Erythroblast (primary cell): ENCODE results near the gene TMEM235.

Experiments used
- DNase-seq, 2 experiments: peaks; one replicate each; lab custom pipeline; 2025; lab: John Stamatoyannopoulos, UW
- GATA1 ChIP-seq: IDR thresholded peaks from 2 replicates; pipeline ENCODE4 v1.6.1; 2011; ENCODE audit warnings: low read depth, mild to moderate bottlenecking, control low read depth, low read length, moderate library complexity
- POLR2A ChIP-seq: IDR thresholded peaks from 2 replicates; pipeline ENCODE4 v1.6.1; 2011; ENCODE audit warnings: mild to moderate bottlenecking, low read length

TMEM235 gene

GRCh38 chr17:78258323-78259191 lies 27.1 kb downstream of the TMEM235 start:
- no peak for TF ChIP-seq POLR2A
- TF ChIP-seq GATA1, result no peak
- DNase-seq, result peak; percentile 82 to 90

- TF ChIP-seq POLR2A (no peak), GATA1 (no peak)
- no peak for DNase-seq
Measured at GRCh38 chr17:78259192-78259554, 27.7 kb downstream of the TMEM235 start.

DNA sequence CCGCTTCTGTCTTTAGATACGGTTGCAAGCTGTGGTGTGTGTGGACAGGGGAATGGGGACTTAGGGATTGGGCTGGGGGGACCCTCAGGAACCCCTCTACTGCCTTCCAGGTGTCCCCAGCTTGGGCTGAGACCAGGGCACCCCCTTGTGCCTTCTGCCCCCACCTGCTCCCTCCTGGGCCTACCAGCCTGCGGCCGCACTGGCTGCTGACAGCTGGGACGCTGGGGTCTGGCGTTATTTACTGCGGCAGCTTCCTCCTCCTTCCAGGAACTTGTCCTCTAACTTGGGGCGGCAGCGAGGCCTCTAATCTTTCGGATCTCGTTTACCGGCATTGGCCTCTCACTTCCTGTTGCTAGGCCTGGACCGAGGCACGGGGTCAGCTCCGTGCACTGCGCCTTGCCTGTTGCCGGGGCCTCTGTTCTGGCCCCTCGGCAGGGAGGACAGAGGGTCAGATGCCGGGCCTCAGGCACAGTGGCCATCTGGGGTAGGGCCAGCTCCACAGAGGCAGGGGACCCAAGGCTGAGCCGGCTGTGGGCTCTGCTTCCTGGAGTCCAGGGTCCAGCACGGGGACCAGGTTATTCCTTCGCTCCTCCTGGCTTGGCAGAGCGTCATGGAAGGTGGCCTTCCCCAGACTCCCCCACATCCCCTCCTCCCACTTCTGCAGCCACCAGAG lies 31.8 kb downstream of the TMEM235 start:
- TF ChIP-seq GATA1, result no peak
- peak; percentile 42 for TF ChIP-seq POLR2A

DNA sequence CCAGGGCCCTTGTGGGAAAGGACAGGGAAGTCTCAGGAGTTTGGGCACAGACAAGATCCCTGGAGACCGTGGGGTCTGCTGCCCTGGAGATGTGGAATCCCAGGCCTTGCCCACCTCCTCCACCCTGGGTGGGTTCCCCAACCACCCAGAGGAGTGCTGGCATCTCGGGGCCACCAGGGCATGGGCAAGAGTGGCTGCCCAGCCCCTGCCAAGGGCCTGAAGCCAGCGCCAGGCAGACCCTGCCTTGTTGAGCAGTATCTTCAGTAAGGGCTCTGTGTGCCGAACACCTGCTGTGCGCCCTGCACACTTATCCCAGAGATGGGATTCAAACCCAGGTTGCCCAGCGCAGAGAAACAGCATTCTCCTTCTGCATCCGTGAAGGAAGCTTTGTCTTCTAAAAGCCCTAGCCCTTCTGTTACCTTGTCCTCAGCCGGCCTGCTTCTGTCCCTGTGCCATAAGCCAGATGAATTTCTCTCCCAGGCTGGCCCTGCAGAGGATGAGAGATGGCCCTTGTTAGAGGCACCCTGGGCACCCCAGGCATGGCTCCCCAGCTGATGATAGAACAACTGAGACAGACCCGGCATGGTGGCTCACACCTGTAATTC lies 32.4 kb downstream of the TMEM235 start:
- TF ChIP-seq POLR2A, result no peak
- TF ChIP-seq GATA1, result no peak
- DNase-seq, result no peak

More for the DNA sequence above, 31.8 kb downstream of the TMEM235 start:
- DNase-seq, result peak; percentile 77 to 82

GRCh38 chr17:78264590-78264989 lies 33.2 kb downstream of the TMEM235 start:
- TF ChIP-seq POLR2A, result no peak
- TF ChIP-seq GATA1, result no peak
- no peak for DNase-seq

GRCh38 chr17:78265121-78265520 lies 33.7 kb downstream of the TMEM235 start:
- TF ChIP-seq GATA1 (no peak), POLR2A (no peak)
- no peak for DNase-seq

- DNase-seq, result no peak
- TF ChIP-seq POLR2A (no peak), GATA1 (no peak)
Measured at GRCh38 chr17:78266231-78266631, 34.8 kb downstream of the TMEM235 start.

DNA sequence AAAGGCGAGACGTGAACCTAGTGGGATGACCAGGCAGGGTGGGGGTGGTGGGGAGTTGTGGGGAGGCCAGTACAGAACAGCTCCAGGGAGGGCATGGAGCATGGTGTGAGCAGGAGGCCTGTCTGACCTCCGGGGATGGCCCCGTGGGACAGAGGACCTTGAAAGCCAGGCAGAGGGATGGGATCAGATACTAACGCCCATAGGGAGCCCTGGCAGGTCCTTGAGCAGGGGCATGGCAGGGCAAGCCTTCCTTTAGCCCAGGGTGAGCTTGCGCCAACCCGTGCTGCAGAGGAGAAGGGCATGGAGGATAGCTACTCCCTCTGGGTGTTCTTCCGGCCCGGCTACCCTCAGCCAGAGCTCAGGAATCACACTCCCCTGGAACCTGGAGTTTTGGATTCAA lies 35.3 kb downstream of the TMEM235 start:
- TF ChIP-seq POLR2A (no peak), GATA1 (no peak)
- no peak for DNase-seq

GRCh38 chr17:78267253-78268073 lies 36.0 kb downstream of the TMEM235 start:
- no peak for DNase-seq
- no peak for TF ChIP-seq GATA1
- TF ChIP-seq POLR2A, result no peak

- TF ChIP-seq GATA1, result no peak
- no peak for TF ChIP-seq POLR2A
Measured at GRCh38 chr17:78268191-78268874, 36.9 kb downstream of the TMEM235 start.

GRCh38 chr17:78268951-78269905 lies 37.8 kb downstream of the TMEM235 start:
- TF ChIP-seq GATA1 (no peak), POLR2A (no peak)
- no peak for DNase-seq

More at GRCh38 chr17:78268191-78268874, 36.9 kb downstream of the TMEM235 start:
- no peak for DNase-seq
